ENCODE data around the gene EAPP. TPM values are rescaled to one million over a fixed set of nuclear protein-coding genes. Genes with fewer than 3 reads are reported as not detected.
"Not testable (repeated sequence)": the region's sequence is repeated elsewhere in the genome, so short reads cannot be mapped to it uniquely, and the experiment has no call there.

The EAPP gene
- total RNA-seq, 4 donors from 2014 or later = 24.3 to 43.1 (median 37.5) TPM

DNA sequence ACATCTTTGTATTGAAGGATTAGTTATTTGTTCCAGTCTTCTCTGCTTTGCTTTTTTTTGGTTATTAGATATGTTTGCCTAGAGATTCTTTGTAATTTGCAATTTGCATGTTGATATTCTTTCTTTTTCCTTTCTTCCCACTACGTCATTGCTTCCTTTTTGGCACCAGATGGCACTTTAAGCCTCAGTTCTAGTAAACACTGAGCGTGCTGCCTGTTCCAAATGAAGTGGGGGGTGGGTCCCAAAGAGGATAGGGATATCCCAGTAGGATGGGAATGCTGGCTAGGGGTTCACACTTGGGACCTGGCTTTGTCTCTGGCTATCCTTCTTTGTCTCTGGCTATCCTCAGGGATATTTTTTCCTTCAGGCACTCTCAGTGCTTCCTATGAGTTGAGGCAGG is 17.0 kb downstream of the EAPP start:
- H3K27ac ChIP-seq = no peak overlapping the region
- WGBS, 2 donors (ENCODE audit: low coverage in 1 of 2) = 70% methylated on average over 2 of the region's 2 CpGs; no CpG with 5 or more reads in 1 of the 2 donors
- TF ChIP-seq POLR2AphosphoS5 (IDR thresholded peaks at IDR 0.05) (no peak), EP300 (IDR thresholded peaks at IDR 0.05) (no peak), POLR2A (IDR thresholded peaks at IDR 0.05) (no peak)
- TF ChIP-seq, protein P1, sequence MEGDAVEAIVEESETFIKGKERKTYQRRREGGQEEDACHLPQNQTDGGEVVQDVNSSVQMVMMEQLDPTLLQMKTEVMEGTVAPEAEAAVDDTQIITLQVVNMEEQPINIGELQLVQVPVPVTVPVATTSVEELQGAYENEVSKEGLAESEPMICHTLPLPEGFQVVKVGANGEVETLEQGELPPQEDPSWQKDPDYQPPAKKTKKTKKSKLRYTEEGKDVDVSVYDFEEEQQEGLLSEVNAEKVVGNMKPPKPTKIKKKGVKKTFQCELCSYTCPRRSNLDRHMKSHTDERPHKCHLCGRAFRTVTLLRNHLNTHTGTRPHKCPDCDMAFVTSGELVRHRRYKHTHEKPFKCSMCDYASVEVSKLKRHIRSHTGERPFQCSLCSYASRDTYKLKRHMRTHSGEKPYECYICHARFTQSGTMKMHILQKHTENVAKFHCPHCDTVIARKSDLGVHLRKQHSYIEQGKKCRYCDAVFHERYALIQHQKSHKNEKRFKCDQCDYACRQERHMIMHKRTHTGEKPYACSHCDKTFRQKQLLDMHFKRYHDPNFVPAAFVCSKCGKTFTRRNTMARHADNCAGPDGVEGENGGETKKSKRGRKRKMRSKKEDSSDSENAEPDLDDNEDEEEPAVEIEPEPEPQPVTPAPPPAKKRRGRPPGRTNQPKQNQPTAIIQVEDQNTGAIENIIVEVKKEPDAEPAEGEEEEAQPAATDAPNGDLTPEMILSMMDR (IDR thresholded peaks at IDR 0.05) = no peak
- no peaks in the 10 kb centered on the region for H3K27me3 ChIP-seq
- H3K4me1 ChIP-seq = no peaks in the 10 kb centered on the region
- H3K4me3 ChIP-seq = no peak overlapping the region
- no peak for ATAC-seq
- H3K9me3 ChIP-seq = no peaks in the 10 kb centered on the region
- peaks cover 8 to 100% of the 10 kb centered on the region in 2 donors for H3K36me3 ChIP-seq

DNA sequence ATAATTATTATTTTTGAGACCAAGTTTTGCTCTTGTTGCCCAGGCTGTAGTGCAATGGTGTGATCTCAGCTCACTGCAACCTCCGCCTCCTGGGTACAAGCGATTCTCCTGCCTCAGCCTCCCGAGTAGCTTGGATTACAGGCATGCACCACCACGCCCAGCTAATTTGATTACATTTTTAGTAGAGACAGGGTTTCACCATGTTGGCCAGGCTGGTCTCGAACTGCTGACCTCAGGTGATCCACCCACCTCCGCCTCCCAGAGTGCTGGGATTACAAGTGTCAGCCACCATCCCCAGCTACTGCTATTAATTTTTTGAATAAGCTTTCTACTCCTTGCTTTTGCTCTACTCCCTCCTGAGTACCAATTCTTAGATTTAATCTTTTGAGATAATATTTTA is 18.4 kb downstream of the EAPP start:
- H3K9me3 ChIP-seq, H3K4me3 ChIP-seq, ATAC-seq, H3K4me1 ChIP-seq, H3K27me3 ChIP-seq, H3K27ac ChIP-seq: not testable (repeated sequence)
- H3K36me3 ChIP-seq = peaks cover 8 to 100% of the 10 kb centered on the region in 2 donors
- 83 to 93% methylated on average over 2 to 5 of the region's 6 CpGs for WGBS, 2 donors (ENCODE audit: low coverage in 1 of 2)

DNA sequence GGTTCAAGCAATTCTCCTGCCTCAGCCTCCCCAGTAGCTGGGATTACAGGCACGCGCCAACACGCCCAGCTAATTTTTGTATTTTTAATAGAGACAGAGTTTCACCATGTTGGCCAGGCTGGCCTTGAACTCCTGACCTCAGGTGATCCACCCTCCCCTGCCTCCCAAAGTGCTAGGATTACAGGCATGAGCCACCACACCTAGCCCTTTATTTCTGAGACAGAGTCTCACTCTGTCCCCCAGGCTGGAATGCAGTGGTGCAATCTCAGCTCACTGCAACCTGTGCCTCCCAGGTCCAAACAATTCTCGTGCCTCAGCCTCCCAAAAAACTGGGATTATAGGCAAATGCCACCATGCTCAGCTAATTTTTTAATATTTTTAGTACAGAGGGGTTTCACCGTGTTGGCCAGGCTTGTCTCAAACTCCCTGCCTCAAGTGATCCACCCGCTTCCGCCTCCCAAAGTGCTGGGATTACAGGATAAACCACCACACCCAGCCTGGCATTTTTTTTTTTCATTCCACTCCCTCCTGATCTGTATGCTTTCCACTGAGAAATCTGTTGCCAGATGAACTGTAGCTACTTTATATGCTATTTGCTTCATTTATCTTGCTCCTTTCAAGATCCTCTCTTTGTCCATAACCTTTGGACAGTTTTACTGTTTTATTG is 19.1 kb downstream of the EAPP start:
- H3K9me3 ChIP-seq, H3K4me1 ChIP-seq, H3K27me3 ChIP-seq, H3K4me3 ChIP-seq, ATAC-seq, H3K27ac ChIP-seq: not testable (repeated sequence)
- WGBS, 2 donors (ENCODE audit: low coverage in 1 of 2) = 93 to 98% methylated on average over 7 of the region's 7 CpGs
- H3K36me3 ChIP-seq = peaks cover 8 to 100% of the 10 kb centered on the region in 2 donors

DNA sequence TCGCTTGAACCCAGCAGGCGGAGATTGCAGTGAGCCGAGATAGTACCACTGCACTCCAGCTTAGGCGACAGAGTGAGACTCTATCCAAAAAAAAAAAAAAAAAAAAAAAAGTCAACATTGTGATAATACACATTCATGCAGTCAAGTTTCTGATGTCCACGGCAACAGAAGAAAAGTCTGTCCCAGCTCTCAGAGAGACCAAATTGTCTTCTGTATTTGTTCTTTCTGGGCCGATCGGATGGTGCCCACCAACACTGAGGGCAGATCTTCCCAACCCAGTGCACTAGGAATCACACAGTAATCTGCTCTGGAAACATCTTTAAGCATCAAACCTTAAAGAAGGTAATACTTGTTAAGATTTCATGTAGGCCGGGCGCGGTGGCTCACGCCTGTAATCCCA is 31.6 kb downstream of the EAPP start:
- Histone ChIP-seq H3K36me3 (no peaks in the 10 kb centered on the region), H3K4me3 (no peak overlapping the region), H3K9me3 (no peaks in the 10 kb centered on the region), H3K27me3 (no peaks in the 10 kb centered on the region), H3K27ac (no peak overlapping the region), H3K4me1 (no peaks in the 10 kb centered on the region)
- ATAC-seq = no peak
- TF ChIP-seq, protein P1 (IDR thresholded peaks at IDR 0.05) = no peak
- TF ChIP-seq POLR2AphosphoS5 (IDR thresholded peaks at IDR 0.05) (no peak), POLR2A (IDR thresholded peaks at IDR 0.05) (no peak), EP300 (IDR thresholded peaks at IDR 0.05) (no peak)
- WGBS, 2 donors (ENCODE audit: low coverage in 1 of 2) = 93 to 94% methylated on average over 5 to 8 of the region's 11 CpGs

DNA sequence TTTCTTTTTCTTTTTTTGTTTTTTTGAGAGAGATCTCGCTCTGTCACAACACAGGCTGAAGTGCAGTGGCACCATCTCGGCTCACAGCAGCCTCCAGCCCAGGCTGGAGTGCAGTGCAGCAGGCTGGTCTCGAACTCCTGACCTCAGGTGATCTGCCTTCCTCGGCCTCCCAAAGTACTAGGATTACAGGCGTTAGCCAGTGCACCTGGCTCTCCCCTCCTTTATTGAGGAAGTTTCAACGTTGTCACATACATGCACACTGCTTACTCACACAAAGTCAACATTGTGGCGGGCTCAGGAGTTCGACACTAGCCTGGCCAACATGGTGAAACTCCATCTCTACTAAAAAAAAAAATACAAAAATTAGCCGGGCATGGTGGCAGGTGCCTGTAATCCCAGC is 32.0 kb downstream of the EAPP start:
- H3K9me3 ChIP-seq = no peaks in the 10 kb centered on the region
- 92 to 100% methylated on average over 3 of the region's 9 CpGs for WGBS, 2 donors (ENCODE audit: low coverage in 1 of 2)
- TF ChIP-seq, protein P1 (IDR thresholded peaks at IDR 0.05) = no peak
- TF ChIP-seq EP300 (IDR thresholded peaks at IDR 0.05) = no peak
- TF ChIP-seq POLR2AphosphoS5 (IDR thresholded peaks at IDR 0.05) = no peak
- TF ChIP-seq POLR2A (IDR thresholded peaks at IDR 0.05) = no peak
- H3K27me3 ChIP-seq = no peaks in the 10 kb centered on the region
- no peaks in the 10 kb centered on the region for H3K36me3 ChIP-seq
- H3K4me1 ChIP-seq = no peaks in the 10 kb centered on the region
- H3K27ac ChIP-seq = no peak overlapping the region
- no peak for ATAC-seq
- no peak overlapping the region for H3K4me3 ChIP-seq

DNA sequence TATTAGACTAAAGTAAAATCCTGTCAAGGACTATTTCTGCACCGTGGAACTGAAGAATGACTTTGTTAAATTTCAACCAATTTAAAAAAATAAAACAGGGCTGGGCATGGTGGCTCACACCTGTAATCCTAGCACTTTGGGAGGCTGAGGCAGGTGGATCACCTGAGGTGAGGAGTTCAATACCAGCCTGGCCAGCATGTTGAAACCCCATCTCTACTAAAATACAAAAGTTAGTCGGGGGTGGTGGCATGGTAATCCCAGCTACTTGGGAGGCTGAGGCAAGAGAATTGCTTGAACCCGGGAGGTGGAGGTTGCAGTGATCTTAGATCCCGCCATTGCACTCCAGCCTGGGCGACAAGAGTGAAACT is 34.4 kb downstream of the EAPP start:
- ATAC-seq, H3K4me3 ChIP-seq, H3K27me3 ChIP-seq, H3K27ac ChIP-seq, H3K4me1 ChIP-seq, H3K9me3 ChIP-seq, H3K36me3 ChIP-seq: not testable (repeated sequence)
- 97 to 100% methylated on average over 1 to 5 of the region's 5 CpGs for WGBS, 2 donors (ENCODE audit: low coverage in 1 of 2)

DNA sequence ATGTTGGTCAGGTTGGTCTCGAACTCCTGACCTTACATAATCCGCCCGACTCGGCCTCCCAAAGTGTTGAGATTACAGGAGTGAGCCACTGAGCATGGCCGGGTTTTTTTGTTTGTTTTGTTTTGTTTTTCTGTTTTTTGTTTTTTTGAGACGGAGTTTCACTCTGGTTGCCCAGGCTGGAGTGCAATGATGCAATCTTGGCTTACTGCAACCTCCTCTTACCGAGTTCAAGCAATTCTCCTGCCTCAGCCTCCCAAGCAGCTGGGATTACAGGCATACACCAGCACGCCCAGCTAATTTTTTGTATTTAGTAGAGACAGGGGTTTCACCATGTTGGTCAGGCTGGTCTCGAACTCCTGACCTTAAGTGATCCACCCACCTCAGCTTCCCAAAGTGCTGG is 35.5 kb downstream of the EAPP start:
- not testable (repeated sequence) for H3K36me3 ChIP-seq, H3K4me1 ChIP-seq, ATAC-seq, H3K27ac ChIP-seq, H3K27me3 ChIP-seq, H3K4me3 ChIP-seq, H3K9me3 ChIP-seq
- 96% methylated on average over 5 of the region's 9 CpGs; no CpG with 5 or more reads in 1 of the 2 donors for WGBS, 2 donors (ENCODE audit: low coverage in 1 of 2)
